ENCODE results near the gene LMBR1L.
A peak's percentile ranks its signal among the peaks of the same experiment; 100 is the strongest.
"Not testable (repeated sequence)": the region's sequence is repeated elsewhere in the genome, so short reads cannot be mapped to it uniquely, and the experiment has no call there.

The LMBR1L gene

GRCh38 chr12:49110464-49111155 lies at the start of gene LMBR1L:
LMBR1L (minus strand) TSS chr12:49110847; CDS start chr12:49110555, 292 bp downstream.
- peak; percentile 96 for DNase-seq

GRCh38 chr12:49160399-49160798 lies 49.8 kb upstream of the LMBR1L start:
- no peak for DNase-seq

- no peak for DNase-seq
Measured at GRCh38 chr12:49154221-49154620, 43.6 kb upstream of the LMBR1L start.

- DNase-seq: no peak
Measured at GRCh38 chr12:49147384-49147783, 36.7 kb upstream of the LMBR1L start.

- no peak for DNase-seq
Measured at GRCh38 chr12:49146406-49146805, 35.8 kb upstream of the LMBR1L start.

GRCh38 chr12:49144384-49144783 lies 33.7 kb upstream of the LMBR1L start:
- DNase-seq: no peak

GRCh38 chr12:49138999-49139398 lies 28.4 kb upstream of the LMBR1L start:
- no peak for DNase-seq

GRCh38 chr12:49138587-49138986 lies 27.9 kb upstream of the LMBR1L start:
- no peak for DNase-seq

GRCh38 chr12:49137476-49137875 lies 26.8 kb upstream of the LMBR1L start:
- no peak for DNase-seq

- DNase-seq: not testable (repeated sequence)
Measured at GRCh38 chr12:49136997-49137396, 26.4 kb upstream of the LMBR1L start.

GRCh38 chr12:49133590-49133989 lies 22.9 kb upstream of the LMBR1L start:
- DNase-seq: no peak

- no peak for DNase-seq
Measured at GRCh38 chr12:49133014-49133413, 22.4 kb upstream of the LMBR1L start.

- no peak for DNase-seq
Measured at GRCh38 chr12:49131894-49132461, 21.3 kb upstream of the LMBR1L start.

GRCh38 chr12:49131051-49131893 lies 20.6 kb upstream of the LMBR1L start, which contains the start of gene TUBA1B:
TUBA1B (minus strand) TSS chr12:49131395; CDS start chr12:49131300, 95 bp downstream.
- DNase-seq: peak; percentile 91

- DNase-seq: peak; percentile 92
Measured at GRCh38 chr12:49130151-49131050, 19.8 kb upstream of the LMBR1L start.

GRCh38 chr12:49129332-49130150 lies 18.9 kb upstream of the LMBR1L start:
- DNase-seq: peak; percentile 20

GRCh38 chr12:49127971-49128370 lies 17.3 kb upstream of the LMBR1L start:
- not testable (repeated sequence) for DNase-seq

GRCh38 chr12:49126852-49127763 lies 16.5 kb upstream of the LMBR1L start:
- no peak for DNase-seq

GRCh38 chr12:49121047-49121696 lies 10.5 kb upstream of the LMBR1L start:
- no peak for DNase-seq

- DNase-seq: no peak
Measured at GRCh38 chr12:49111206-49111605, 559 bp upstream of the LMBR1L start.
